SU-DHL-6 (cell line): ENCODE measurements around the gene SCD.

Experiments
- H2AFZ ChIP-seq: fragments of 200-600 bp; sonication (generic); 2 replicates; pipeline ENCODE4 v1.6.1; 2014; ENCODE audit warnings: low read depth, mild to moderate bottlenecking, moderate library complexity, mixed read lengths, antibody characterized with exemption, low read length; ENCODE audit not compliant: severe bottlenecking
- H3F3A ChIP-seq: fragments of 200-600 bp; shearing (Covaris generic); 2 replicates; pipeline ENCODE4 v1.6.0; 2016; ENCODE audit warnings: antibody characterized with exemption, mild to moderate bottlenecking; ENCODE audit not compliant: insufficient read depth
- H3K27ac ChIP-seq: fragments of 200-600 bp; sonication (generic); 2 replicates; pipeline ENCODE4 v1.5.1; 2016; ENCODE audit warnings: low read depth, mild to moderate bottlenecking, low read length, moderate library complexity, mixed read lengths
- H3K27me3 ChIP-seq: fragments of 200-600 bp; sonication (generic), shearing (Covaris generic); 2 replicates; pipeline ENCODE4 v1.6.0; 2014; ENCODE audit warnings: mild to moderate bottlenecking, low read length
- H3K36me3 ChIP-seq: fragments of 200-600 bp; sonication (generic); 2 replicates; pipeline ENCODE4 v1.6.1; 2014; ENCODE audit warnings: mild to moderate bottlenecking, low read length, mixed read lengths
- H3K4me2 ChIP-seq: fragments of 300-600, 200-600 bp; shearing (Covaris generic), sonication (generic); 2 replicates; pipeline ENCODE4 v1.6.0; 2014; ENCODE audit warnings: low read length, low read depth, mild to moderate bottlenecking; ENCODE audit not compliant: poor library complexity, severe bottlenecking
- H3K4me3 ChIP-seq: fragments of 200-600 bp; sonication (generic); 2 replicates; pipeline ENCODE4 v1.5.1; 2014; ENCODE audit warnings: antibody characterized with exemption, low read length, mild to moderate bottlenecking, mixed read lengths; ENCODE audit not compliant: insufficient read depth, poor library complexity, severe bottlenecking
- H3K79me2 ChIP-seq: fragments of 200-600 bp; sonication (generic); 2 replicates; pipeline ENCODE4 v1.6.1; 2014; ENCODE audit warnings: mild to moderate bottlenecking, low read length, moderate library complexity; ENCODE audit not compliant: insufficient read depth
- H3K9ac ChIP-seq: fragments of 200-600 bp; sonication (generic); 2 replicates; pipeline ENCODE4 v1.7.0; 2014; ENCODE audit warnings: mild to moderate bottlenecking, low read length
- H3K9me2 ChIP-seq: fragments of 200-600 bp; sonication (generic); replicated peaks from 2 replicates; pipeline ENCODE4 v1.6.1; 2014; ENCODE audit warnings: low read length; ENCODE audit not compliant: insufficient read depth
- H3K9me3 ChIP-seq: fragments of 200-600 bp; sonication (generic); 2 replicates; pipeline ENCODE4 v1.6.1; 2014; ENCODE audit warnings: low read length, mixed read lengths; ENCODE audit not compliant: insufficient read depth
- H4K20me1 ChIP-seq: fragments of 200-600 bp; sonication (generic); 2 replicates; pipeline ENCODE4 v1.6.1; 2014; ENCODE audit warnings: low read depth, mild to moderate bottlenecking, antibody characterized with exemption, low read length, moderate library complexity, mixed read lengths
- EZH2phosphoT487 ChIP-seq: fragments of 200-600 bp; sonication (generic), shearing (Covaris generic); conservative IDR thresholded peaks from 2 replicates; pipeline ENCODE4 v1.6.1; 2018; ENCODE audit warnings: mild to moderate bottlenecking, antibody characterized with exemption, low read length, moderate library complexity, mixed read lengths
- TF ChIP-seq, protein P1 (sequence below): fragments of 200-600 bp; sonication (generic); IDR thresholded peaks from one replicate; pipeline ENCODE4 v1.5.1; 2017; ENCODE audit warnings: antibody characterized with exemption, mild to moderate bottlenecking, low read length, moderate library complexity; ENCODE audit not compliant: insufficient read depth, poor library complexity, severe bottlenecking

SCD gene

GRCh38 chr10:100304414-100304813, 42.6 kb upstream of the SCD start:
- no peak overlapping the region for H3K4me2 ChIP-seq
- H3K27me3 ChIP-seq, result no peaks in the 10 kb centered on the region
- H3K9ac ChIP-seq, result no peak overlapping the region
- no peaks in the 10 kb centered on the region for H3F3A ChIP-seq
- no peak overlapping the region for H3K4me3 ChIP-seq
- H2AFZ ChIP-seq, result no peak overlapping the region
- no peak for TF ChIP-seq EZH2phosphoT487
- TF ChIP-seq, protein P1, sequence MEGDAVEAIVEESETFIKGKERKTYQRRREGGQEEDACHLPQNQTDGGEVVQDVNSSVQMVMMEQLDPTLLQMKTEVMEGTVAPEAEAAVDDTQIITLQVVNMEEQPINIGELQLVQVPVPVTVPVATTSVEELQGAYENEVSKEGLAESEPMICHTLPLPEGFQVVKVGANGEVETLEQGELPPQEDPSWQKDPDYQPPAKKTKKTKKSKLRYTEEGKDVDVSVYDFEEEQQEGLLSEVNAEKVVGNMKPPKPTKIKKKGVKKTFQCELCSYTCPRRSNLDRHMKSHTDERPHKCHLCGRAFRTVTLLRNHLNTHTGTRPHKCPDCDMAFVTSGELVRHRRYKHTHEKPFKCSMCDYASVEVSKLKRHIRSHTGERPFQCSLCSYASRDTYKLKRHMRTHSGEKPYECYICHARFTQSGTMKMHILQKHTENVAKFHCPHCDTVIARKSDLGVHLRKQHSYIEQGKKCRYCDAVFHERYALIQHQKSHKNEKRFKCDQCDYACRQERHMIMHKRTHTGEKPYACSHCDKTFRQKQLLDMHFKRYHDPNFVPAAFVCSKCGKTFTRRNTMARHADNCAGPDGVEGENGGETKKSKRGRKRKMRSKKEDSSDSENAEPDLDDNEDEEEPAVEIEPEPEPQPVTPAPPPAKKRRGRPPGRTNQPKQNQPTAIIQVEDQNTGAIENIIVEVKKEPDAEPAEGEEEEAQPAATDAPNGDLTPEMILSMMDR, result no peak
- no peaks in the 10 kb centered on the region for H4K20me1 ChIP-seq
- H3K9me2 ChIP-seq, result no peaks in the 10 kb centered on the region
- no peak overlapping the region for H3K27ac ChIP-seq
- no peaks in the 10 kb centered on the region for H3K79me2 ChIP-seq
- H3K9me3 ChIP-seq, result no peaks in the 10 kb centered on the region
- no peaks in the 10 kb centered on the region for H3K36me3 ChIP-seq

DNA sequence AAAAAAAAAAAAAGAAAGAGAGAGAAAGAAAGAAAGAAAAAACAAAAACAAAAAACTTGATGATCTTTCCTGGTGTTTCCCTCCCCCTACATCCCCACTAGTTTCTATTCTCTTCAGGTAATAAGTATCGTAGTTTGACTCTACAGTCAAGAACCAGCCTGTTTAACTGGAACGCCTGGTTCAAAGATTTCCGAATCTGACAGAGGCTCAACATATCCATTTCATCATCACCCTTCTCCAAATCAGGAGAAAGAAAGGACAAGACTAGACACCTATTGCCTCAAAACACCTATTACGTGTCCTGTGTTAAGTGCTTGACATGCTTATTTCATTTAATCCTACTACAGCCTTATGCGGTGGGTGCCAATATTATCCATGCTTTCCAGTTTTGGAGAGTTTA, 40.2 kb upstream of the SCD start:
- TF ChIP-seq, protein P1, result no peak
- no peak for TF ChIP-seq EZH2phosphoT487
- Histone ChIP-seq H3F3A (no peaks in the 10 kb centered on the region), H3K27me3 (no peaks in the 10 kb centered on the region), H3K9me2 (no peaks in the 10 kb centered on the region), H3K9ac (no peak overlapping the region), H2AFZ (no peak overlapping the region), H3K27ac (no peak overlapping the region), H3K9me3 (no peaks in the 10 kb centered on the region), H3K79me2 (no peaks in the 10 kb centered on the region), H4K20me1 (no peaks in the 10 kb centered on the region), H3K4me2 (no peak overlapping the region), H3K36me3 (no peaks in the 10 kb centered on the region), H3K4me3 (no peak overlapping the region)

DNA sequence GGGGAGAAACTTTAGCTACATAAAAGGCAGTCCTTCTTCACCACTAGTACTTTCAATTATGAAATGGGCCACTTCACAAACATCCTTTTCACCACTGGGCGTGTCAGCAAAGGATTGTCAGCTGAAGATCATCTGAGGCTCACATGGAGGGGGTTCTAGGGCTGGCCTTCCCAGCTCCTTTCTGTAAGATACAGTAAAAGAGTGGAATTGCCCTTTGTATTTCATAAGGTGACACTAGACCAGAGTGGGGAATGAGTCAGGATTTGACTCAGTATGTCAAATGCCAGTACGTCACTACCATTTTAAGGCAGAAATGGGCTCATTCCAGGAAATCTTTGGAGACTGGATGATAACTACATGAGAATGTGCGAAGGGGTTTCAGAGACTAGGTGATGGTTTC, 39.3 kb upstream of the SCD start:
- Histone ChIP-seq H3K79me2 (no peaks in the 10 kb centered on the region), H3K36me3 (no peaks in the 10 kb centered on the region), H2AFZ (no peak overlapping the region), H3K9ac (no peak overlapping the region), H3K27ac (no peak overlapping the region), H3K4me3 (no peak overlapping the region), H3K9me2 (no peaks in the 10 kb centered on the region), H3K27me3 (no peaks in the 10 kb centered on the region), H3K4me2 (no peak overlapping the region), H3F3A (no peaks in the 10 kb centered on the region), H4K20me1 (no peaks in the 10 kb centered on the region), H3K9me3 (no peaks in the 10 kb centered on the region)
- no peak for TF ChIP-seq EZH2phosphoT487
- TF ChIP-seq, protein P1, result no peak
